Thoracic aorta (tissue), 2 donors: Measurements from ENCODE around the gene TSHZ2. TPM values are rescaled to one million over a fixed set of nuclear protein-coding genes. Genes with fewer than 3 reads are reported as not detected.

Experiments
- ATAC-seq: fragments of 150-250 bp; one replicate; pipeline ENCODE4 v1.8.0; 2017; ENCODE audit warnings: low read depth; ENCODE audit not compliant: insufficient number of reproducible peaks, low FRiP score
- DNase-seq: peaks from one replicate; pipeline ENCODE4 v3.0.0-alpha.2; 2020; ENCODE audit warnings: low spot score
- H3K27ac ChIP-seq, 2 donors: fragments of 200-600 bp; sonication (generic); 1 replicate in 1 of 2; 2 replicates in 1 of 2; pipeline ENCODE4 v1.5.1; 2016; ENCODE audit warnings: mild to moderate bottlenecking in 2 of 2, moderate library complexity in 2 of 2
- H3K27me3 ChIP-seq: fragments of 200-600 bp; sonication (generic); replicated peaks from 2 replicates; pipeline ENCODE4 v1.6.0; 2016; ENCODE audit warnings: mild to moderate bottlenecking; ENCODE audit not compliant: insufficient read depth
- H3K36me3 ChIP-seq: fragments of 200-600 bp; sonication (generic); one replicate; pipeline ENCODE4 v1.5.1; 2016
- H3K4me1 ChIP-seq, 2 donors: fragments of 200-600 bp; sonication (generic); 1 replicate in 1 of 2; 2 replicates in 1 of 2; pipeline versions ENCODE4 v1.5.1 to v1.6.0; 2016; ENCODE audit warnings: low read depth in 2 of 2, mild to moderate bottlenecking in 1 of 2; ENCODE audit not compliant: control insufficient read depth in 1 of 2
- H3K4me3 ChIP-seq: fragments of 200-600 bp; sonication (generic); 2 replicates; pipeline ENCODE4 v1.5.1; 2016; ENCODE audit warnings: mild to moderate bottlenecking
- H3K9me3 ChIP-seq: fragments of 200-600 bp; sonication (generic); 2 replicates; pipeline ENCODE4 v1.5.1; 2016
- total RNA-seq, 2 donors: library from RNA; depleted of rRNA; stranded (reverse); fragments of >200 nt; gene quantifications; one replicate each; pipeline versions ENCODE4 v1.1.0 to v1.2.3, GENCODE V29; 2016
- TF ChIP-seq, protein P1 (sequence below): fragments of 200-600 bp; sonication (generic); IDR thresholded peaks from one replicate; pipeline ENCODE4 v1.5.1; 2019; ENCODE audit warnings: antibody characterized with exemption

TSHZ2 gene
- total RNA-seq, 2 donors from 2014 or later, result 8.4 to 32.6 TPM

DNA sequence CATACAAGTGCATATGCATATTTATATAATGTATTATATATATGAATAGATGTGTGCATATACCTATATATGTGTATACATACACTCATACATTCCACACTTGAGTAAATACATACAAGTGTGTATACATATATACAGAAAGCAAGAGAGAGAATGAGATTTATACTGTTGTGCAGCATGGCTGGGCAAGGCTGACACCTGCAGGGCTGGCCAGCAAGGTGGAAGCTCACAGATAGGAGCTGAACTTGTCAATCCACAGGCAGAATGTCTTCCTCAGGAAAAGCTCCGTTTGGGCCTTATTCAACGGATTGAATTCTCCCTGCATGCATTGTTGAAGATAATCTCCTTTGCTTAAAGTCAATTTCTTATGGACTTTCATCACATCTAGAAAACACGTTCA, 364.7 kb downstream of the TSHZ2 start:
- H3K27me3 ChIP-seq, result no peaks in the 10 kb centered on the region
- no peaks in the 10 kb centered on the region for H3K4me1 ChIP-seq
- no peaks in the 10 kb centered on the region for H3K9me3 ChIP-seq
- ATAC-seq, result no peak
- no peak overlapping the region for H3K4me3 ChIP-seq
- no peak for DNase-seq
- TF ChIP-seq, protein P1, sequence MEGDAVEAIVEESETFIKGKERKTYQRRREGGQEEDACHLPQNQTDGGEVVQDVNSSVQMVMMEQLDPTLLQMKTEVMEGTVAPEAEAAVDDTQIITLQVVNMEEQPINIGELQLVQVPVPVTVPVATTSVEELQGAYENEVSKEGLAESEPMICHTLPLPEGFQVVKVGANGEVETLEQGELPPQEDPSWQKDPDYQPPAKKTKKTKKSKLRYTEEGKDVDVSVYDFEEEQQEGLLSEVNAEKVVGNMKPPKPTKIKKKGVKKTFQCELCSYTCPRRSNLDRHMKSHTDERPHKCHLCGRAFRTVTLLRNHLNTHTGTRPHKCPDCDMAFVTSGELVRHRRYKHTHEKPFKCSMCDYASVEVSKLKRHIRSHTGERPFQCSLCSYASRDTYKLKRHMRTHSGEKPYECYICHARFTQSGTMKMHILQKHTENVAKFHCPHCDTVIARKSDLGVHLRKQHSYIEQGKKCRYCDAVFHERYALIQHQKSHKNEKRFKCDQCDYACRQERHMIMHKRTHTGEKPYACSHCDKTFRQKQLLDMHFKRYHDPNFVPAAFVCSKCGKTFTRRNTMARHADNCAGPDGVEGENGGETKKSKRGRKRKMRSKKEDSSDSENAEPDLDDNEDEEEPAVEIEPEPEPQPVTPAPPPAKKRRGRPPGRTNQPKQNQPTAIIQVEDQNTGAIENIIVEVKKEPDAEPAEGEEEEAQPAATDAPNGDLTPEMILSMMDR, result no peak
- no peaks in the 10 kb centered on the region for H3K36me3 ChIP-seq
- no peak overlapping the region for H3K27ac ChIP-seq

DNA sequence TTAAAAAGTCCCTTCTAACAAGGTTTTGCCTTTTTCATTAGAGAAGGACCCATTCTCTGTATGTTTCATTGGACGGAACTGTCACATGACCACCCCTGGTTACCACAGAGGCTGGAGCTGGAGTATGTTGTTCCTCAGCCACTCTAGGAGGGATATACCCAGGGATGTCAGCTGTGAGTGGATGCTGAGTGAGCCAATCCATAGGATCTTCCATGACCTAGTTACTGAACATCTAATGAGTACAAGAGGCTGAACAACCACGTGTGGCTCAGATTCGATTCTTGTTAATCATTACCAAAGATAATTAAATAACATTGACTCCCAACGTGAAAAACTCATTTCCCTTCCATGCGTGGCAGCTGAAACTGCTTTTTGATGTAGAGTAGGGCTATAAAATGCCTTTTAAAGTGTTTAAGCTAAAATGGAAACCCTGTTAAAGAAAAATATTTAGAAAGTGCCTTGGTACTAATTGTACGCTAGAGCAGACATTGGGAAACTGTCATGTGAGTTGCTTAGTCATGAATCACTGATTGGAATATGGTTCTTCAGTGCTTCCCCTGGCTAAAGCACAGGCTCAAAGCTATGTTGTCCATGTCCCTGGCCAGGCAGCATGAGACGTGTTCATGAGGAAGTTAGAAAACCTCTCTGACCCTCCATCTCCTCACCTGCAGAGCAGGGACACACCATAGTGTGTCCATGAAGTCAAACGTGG, 365.4 kb downstream of the TSHZ2 start:
- ATAC-seq, result no peak

DNA sequence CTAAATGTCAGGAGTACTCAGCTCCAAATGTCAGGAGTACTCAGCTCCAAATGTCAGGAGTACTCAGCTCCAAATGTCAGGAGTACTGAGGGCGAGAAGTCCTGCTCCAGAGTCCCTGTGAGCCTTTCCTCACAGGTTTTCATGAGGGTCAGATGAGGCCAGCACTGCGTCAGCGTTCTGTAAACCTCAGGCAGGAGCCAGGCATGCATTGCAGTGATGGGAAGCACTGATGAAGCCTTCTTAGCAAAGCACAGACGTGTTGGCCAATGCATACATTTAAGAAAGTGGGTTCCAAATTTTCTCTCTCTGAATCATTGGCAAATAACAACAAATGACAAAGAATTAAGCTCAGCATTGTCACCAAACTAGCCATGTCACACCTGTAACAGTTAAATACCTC, 366.6 kb downstream of the TSHZ2 start:
- Histone ChIP-seq H3K9me3 (no peaks in the 10 kb centered on the region), H3K4me3 (no peak overlapping the region), H3K27me3 (no peaks in the 10 kb centered on the region), H3K27ac (no peak overlapping the region), H3K4me1 (no peaks in the 10 kb centered on the region), H3K36me3 (no peaks in the 10 kb centered on the region)
- TF ChIP-seq, protein P1, result no peak
- DNase-seq (no peak), ATAC-seq (no peak)

More for the DNA sequence above, 365.4 kb downstream of the TSHZ2 start:
- Histone ChIP-seq H3K27ac (no peak overlapping the region), H3K4me3 (no peak overlapping the region), H3K9me3 (no peaks in the 10 kb centered on the region), H3K27me3 (no peaks in the 10 kb centered on the region), H3K4me1 (no peaks in the 10 kb centered on the region), H3K36me3 (no peaks in the 10 kb centered on the region)
- no peak for DNase-seq
- TF ChIP-seq, protein P1, result no peak

DNA sequence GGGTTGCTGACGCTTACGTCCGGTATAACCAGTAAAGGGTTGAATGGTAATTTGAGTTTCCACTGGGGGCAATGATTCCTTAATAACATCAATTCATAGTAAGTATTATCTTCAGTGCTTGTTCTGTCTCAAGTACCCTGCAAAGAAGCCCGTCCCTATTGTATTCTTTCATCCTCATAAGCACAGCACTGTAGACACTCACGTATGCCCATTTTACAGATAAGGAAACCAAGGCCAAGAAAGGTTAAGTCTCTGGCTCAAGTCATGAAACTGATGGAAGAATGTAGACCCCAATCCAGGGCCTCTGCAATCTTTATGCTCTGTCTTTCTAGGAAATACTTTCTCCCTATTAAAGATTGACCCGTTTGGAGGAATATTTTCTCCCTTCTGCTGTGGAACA, 370.3 kb downstream of the TSHZ2 start:
- H3K27me3 ChIP-seq, result no peaks in the 10 kb centered on the region
- TF ChIP-seq, protein P1, result no peak
- ATAC-seq (no peak), DNase-seq (no peak)
- H3K27ac ChIP-seq, result no peak overlapping the region
- H3K4me1 ChIP-seq, result no peaks in the 10 kb centered on the region
- no peaks in the 10 kb centered on the region for H3K36me3 ChIP-seq
- H3K9me3 ChIP-seq, result no peaks in the 10 kb centered on the region
- H3K4me3 ChIP-seq, result no peak overlapping the region

DNA sequence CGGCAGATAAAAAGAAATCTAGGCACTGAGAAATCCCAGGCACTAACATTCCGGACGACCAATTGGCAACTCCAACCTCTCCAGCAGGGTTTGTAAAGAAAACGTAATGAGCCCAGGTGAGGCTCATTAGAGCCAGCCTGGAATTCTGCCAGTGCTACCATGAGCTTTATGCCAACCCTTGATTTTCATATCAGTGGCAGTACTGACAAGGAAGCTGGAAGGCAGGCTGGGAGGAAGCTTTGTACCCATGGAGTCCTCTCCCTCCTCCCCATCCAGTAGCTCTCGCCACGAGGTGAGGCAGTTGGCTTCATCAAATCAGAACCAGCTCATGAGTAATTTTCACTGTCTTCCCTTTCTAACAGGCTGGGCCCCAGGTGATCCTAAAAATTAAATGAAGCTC, 371.3 kb downstream of the TSHZ2 start:
- Histone ChIP-seq H3K27me3 (no peaks in the 10 kb centered on the region), H3K9me3 (no peaks in the 10 kb centered on the region), H3K36me3 (no peaks in the 10 kb centered on the region), H3K27ac (no peak overlapping the region), H3K4me1 (no peaks in the 10 kb centered on the region), H3K4me3 (no peak overlapping the region)
- TF ChIP-seq, protein P1, result no peak
- ATAC-seq (no peak), DNase-seq (no peak)
